ENCODE data around the gene CRACDL.

DNA sequence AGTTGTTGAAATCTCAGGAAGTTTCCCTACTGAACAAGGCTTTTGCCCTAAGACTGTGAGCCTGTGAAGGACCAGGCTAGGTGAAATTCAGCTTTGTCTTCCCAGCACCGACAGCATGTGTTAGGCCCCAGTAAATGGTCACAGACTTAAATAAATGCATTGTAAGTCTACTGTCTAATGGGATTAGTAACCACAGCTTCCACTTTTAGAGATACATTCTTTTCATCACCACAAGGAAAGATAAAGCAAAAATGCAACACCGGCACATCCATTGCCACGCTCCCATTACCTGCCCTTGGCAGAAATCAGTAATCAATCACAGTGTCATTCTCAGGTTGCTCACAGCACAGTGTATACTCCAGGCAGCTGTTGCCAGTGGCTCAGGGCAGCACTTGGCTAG is 59.3 kb downstream of the CRACDL start:
- no peak for TF ChIP-seq EZH2phosphoT487 (IDR thresholded peaks at IDR 0.05; ENCODE audit: low read depth)
- TF ChIP-seq, protein P1, sequence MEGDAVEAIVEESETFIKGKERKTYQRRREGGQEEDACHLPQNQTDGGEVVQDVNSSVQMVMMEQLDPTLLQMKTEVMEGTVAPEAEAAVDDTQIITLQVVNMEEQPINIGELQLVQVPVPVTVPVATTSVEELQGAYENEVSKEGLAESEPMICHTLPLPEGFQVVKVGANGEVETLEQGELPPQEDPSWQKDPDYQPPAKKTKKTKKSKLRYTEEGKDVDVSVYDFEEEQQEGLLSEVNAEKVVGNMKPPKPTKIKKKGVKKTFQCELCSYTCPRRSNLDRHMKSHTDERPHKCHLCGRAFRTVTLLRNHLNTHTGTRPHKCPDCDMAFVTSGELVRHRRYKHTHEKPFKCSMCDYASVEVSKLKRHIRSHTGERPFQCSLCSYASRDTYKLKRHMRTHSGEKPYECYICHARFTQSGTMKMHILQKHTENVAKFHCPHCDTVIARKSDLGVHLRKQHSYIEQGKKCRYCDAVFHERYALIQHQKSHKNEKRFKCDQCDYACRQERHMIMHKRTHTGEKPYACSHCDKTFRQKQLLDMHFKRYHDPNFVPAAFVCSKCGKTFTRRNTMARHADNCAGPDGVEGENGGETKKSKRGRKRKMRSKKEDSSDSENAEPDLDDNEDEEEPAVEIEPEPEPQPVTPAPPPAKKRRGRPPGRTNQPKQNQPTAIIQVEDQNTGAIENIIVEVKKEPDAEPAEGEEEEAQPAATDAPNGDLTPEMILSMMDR (IDR thresholded peaks at IDR 0.05; ENCODE audit: low read depth, low read length), result no peak
